ENCODE results near the gene GALM.

- TF ChIP-seq CTCF (IDR thresholded peaks at IDR 0.05 in 8 of 11, conservative IDR thresholded peaks at IDR 0.05 in 3 of 11) (no peak), POLR2A (IDR thresholded peaks at IDR 0.05) (peak in 2 of 3 donors; percentile 45 to 72)
Observed at GRCh38 chr2:38750011-38750890, 84.3 kb downstream of the GALM start.

Measured in spleen (tissue), 7 donors.